Measurements from ENCODE around the gene PIP5K1A. TPM values are rescaled to one million over a fixed set of nuclear protein-coding genes. Genes with fewer than 3 reads are reported as not detected.
"Not testable (repeated sequence)": the region's sequence is repeated elsewhere in the genome, so short reads cannot be mapped to it uniquely, and the experiment has no call there.

PIP5K1A gene
- total RNA-seq, 1 experiment from 2014 or later = 69.9 TPM

DNA sequence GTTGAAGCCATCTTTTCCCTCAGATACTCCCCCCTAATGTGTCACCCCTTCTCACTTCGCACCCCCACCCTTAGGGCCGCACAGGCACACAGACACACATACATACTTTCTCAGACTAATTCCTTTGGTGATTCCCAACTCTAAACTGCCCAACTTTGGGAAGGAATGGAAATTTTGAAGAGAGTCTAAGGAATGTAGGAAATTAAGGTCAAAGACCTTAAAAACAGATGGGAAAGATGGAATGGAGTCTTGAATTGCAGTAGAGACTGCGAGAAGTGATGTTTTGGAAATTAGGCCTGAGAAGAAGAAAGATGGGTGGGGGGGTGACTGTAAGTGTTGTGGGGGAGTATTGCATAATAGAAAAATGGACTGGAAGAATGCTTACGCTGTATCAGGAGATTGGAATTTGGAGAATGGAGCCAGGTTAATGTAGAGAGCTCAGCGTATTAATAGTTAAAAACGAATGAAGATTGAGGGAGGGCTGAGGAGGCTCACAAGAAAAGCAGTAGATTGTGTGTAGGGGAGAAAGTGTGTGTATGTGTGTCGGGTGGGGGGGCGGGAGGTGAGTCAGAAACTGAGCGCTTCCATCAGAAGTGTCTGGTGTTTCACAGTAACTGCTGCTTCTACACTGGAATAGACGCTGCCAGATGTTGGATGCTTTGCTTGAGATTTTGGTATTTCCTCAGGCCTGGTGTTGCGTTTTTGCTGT is 1.7 kb downstream of the PIP5K1A start:
- H3K27me3 ChIP-seq (replicated peaks) = no peaks in the 10 kb centered on the region
- H3K4me1 ChIP-seq (replicated peaks) = peaks cover 20% of the 10 kb centered on the region
- peak; percentile 61 to 75 for DNase-seq (ENCODE audit: low read depth in 1 of 2, low spot score in 2 of 2)
- H3K36me3 ChIP-seq = peaks cover 43% of the 10 kb centered on the region
- no peaks in the 10 kb centered on the region for H3K9me3 ChIP-seq (replicated peaks)
- H3K27ac ChIP-seq = peak overlapping the region; percentile 74
- H3K4me3 ChIP-seq = peak overlapping the region; percentile 64

DNA sequence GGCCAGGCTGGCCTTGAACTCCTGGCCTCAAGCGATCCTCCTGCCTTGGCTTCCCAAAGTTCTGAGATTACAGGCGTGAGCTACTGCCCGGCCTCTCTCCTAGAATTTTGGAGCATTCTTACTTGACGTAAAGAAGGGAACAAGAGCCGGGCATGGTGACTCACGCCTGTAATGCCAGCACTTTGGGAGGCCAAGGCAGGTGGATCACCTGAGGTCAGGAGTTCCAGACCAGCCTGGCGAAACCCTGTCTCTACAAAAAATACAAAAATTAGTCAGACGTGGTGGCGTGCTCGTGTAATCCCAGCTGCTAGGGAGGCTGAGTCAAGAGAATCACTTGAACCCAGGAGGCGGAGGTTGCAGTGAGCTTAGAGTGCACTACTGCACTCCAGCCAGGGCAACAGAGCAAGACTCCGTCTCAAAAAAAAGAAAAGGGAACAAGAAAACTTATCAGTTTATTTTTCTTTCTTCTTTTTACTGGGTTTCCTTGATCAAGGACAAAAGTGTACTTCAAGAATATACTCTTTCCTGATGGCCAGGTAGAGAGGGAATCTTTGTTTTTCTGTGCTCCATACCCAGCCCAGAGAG is 7.1 kb downstream of the PIP5K1A start:
- H3K4me1 ChIP-seq (replicated peaks); H3K27ac ChIP-seq; H3K4me3 ChIP-seq; DNase-seq (ENCODE audit: low read depth in 1 of 2, low spot score in 2 of 2); H3K27me3 ChIP-seq (replicated peaks); H3K9me3 ChIP-seq (replicated peaks): not testable (repeated sequence)
- peaks cover 90% of the 10 kb centered on the region for H3K36me3 ChIP-seq

DNA sequence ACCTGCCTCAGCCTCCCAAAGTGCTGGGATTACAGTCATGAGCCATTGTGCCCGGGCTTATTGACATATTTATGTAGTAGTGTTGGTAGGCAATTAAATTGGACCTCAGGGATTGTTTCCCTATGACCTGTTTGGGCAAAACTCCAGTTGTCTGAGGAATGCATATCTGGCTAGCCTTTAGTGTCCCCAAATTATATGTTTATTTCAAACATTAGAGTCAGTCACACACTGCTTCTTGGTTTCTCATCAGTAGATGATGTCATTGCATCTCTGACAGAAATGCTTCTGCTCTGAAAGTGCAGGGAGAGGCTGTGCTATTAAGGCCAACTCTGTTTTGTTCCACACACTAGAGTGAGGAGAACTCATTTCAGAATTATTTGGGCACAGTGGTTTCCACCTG is 12.5 kb downstream of the PIP5K1A start:
- H3K36me3 ChIP-seq = peaks cover 86% of the 10 kb centered on the region
- no peaks in the 10 kb centered on the region for H3K4me1 ChIP-seq (replicated peaks)
- H3K27me3 ChIP-seq (replicated peaks) = no peaks in the 10 kb centered on the region
- DNase-seq (ENCODE audit: low read depth in 1 of 2, low spot score in 2 of 2) = no peak
- no peaks in the 10 kb centered on the region for H3K9me3 ChIP-seq (replicated peaks)
- no peak overlapping the region for H3K4me3 ChIP-seq
- no peak overlapping the region for H3K27ac ChIP-seq

DNA sequence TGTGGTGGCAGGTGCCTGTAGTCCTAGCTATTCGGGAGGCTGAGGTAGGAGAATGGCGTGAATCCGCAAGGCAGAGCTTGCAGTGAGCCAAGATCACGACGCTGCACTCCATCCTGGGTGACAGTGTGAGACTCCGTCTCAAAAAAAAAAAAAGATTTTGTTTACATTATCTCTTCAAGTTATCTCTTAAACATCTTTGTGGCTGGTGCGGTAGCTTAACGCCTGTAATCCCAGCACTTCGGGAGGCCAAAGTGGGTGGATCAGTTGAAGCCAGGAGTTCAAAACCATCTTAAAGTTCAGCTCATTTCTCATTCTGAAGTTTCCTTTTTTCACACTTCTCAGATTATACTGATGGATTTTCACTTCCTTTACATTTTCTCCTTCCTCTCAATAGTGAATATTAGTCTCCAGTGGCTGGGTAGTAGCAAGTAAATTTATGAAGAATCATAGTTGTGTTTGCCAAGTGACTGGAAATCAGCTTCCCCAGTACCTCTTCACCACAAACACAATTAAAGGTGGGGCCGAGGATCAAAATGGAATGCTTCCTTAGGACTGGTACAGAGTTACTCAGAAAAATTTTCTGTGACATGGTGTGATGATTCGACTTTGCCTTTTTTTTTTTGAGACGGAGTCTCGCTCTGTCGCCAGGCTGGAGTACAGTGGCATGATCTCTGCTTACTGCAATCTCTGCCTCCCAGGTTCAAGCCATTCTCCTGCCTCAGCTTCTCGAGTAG is 13.8 kb downstream of the PIP5K1A start:
- Histone ChIP-seq H3K27ac (no peak overlapping the region), H3K4me1 (replicated peaks) (no peaks in the 10 kb centered on the region), H3K9me3 (replicated peaks) (no peaks in the 10 kb centered on the region), H3K4me3 (no peak overlapping the region), H3K27me3 (replicated peaks) (no peaks in the 10 kb centered on the region), H3K36me3 (peaks cover 81% of the 10 kb centered on the region)
- DNase-seq (ENCODE audit: low read depth in 1 of 2, low spot score in 2 of 2) = no peak

DNA sequence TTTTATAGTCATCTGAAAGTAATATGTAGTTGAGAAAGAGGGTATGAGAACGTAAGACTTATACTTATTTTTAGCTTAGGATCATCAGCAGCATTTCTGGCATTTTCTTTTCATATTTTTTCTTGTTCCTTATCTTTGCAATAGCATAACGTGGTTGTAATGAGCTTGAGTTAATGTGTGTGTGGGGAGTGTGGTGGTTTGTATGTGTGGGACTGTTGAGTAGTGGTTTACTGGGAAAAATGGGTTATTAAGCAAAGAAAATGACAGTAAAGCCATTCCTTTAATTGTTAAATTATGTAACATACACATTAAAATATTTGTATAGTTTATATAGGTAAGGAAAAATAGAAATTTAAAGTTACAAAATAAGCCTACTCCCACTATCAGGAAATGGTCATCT is 15.2 kb downstream of the PIP5K1A start:
- DNase-seq (ENCODE audit: low read depth in 1 of 2, low spot score in 2 of 2) = no peak
- Histone ChIP-seq H3K36me3 (peaks cover 83% of the 10 kb centered on the region), H3K4me3 (no peak overlapping the region), H3K27ac (no peak overlapping the region), H3K27me3 (replicated peaks) (no peaks in the 10 kb centered on the region), H3K9me3 (replicated peaks) (no peaks in the 10 kb centered on the region), H3K4me1 (replicated peaks) (no peaks in the 10 kb centered on the region)

DNA sequence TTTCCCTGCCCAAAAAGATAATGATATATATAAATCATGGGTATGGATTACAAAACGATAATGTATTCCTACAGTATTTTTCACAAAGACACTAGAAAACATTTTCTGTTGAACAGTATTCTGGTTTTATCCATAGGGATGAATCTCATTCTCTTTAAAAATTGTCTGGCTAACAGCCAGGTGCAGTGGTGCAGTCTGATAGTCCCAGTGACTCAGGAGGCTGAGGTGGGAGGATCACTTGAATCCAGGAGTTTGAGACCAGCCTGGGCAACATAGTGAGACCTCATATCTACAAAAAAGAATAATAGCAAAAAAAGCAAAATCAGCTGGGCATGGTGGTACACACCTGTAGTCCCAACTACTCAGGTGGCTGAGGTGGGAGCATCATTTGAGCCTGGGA is 23.3 kb downstream of the PIP5K1A start:
- Histone ChIP-seq H3K9me3 (replicated peaks) (no peaks in the 10 kb centered on the region), H3K4me3 (no peak overlapping the region), H3K4me1 (replicated peaks) (no peaks in the 10 kb centered on the region), H3K36me3 (peaks cover 81% of the 10 kb centered on the region), H3K27me3 (replicated peaks) (no peaks in the 10 kb centered on the region), H3K27ac (no peak overlapping the region)
- DNase-seq (ENCODE audit: low read depth in 1 of 2, low spot score in 2 of 2) = no peak

DNA sequence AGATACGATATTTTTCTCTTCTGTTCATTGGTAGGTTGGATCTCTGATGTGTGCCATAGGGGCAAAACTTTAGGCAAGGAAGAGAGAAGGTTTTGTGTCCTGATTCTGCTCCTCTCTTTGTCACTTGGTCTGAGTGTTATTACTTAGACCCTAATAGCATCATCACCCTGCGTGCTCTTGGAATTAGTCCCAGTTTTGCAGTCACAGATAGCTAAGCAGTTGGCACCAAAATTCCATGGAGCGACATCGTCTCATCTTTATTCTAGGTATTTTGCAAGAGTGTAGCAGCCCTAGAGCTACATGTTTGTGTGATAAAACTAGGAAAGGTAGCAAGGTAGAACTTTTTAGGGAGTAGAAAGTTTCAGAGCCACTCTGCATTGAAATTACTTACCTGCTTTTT is 23.8 kb downstream of the PIP5K1A start:
- Histone ChIP-seq H3K4me3 (no peak overlapping the region), H3K4me1 (replicated peaks) (no peaks in the 10 kb centered on the region), H3K27me3 (replicated peaks) (no peaks in the 10 kb centered on the region), H3K27ac (no peak overlapping the region), H3K36me3 (peaks cover 84% of the 10 kb centered on the region), H3K9me3 (replicated peaks) (no peaks in the 10 kb centered on the region)
- no peak for DNase-seq (ENCODE audit: low read depth in 1 of 2, low spot score in 2 of 2)

DNA sequence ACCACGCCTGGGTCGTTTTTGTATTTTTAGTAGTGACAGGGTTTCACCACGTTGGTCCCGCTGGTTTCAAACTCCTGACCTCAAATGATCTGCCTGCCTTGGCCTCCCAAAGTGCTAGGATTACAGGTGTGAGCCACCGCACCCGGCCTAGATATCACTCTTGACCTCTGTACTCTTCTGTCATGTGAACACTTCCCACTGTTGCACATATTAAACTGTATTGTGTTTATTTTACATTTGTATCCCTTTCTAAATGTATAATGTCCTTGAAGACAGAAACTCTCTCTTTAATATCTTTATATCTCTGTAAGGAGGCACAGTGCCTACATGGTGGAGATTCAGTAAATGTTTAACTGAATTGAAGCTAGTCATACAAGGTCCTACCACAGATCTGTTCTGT is 36.9 kb downstream of the PIP5K1A start:
- peaks cover 100% of the 10 kb centered on the region for H3K36me3 ChIP-seq
- H3K27ac ChIP-seq = no peak overlapping the region

DNA sequence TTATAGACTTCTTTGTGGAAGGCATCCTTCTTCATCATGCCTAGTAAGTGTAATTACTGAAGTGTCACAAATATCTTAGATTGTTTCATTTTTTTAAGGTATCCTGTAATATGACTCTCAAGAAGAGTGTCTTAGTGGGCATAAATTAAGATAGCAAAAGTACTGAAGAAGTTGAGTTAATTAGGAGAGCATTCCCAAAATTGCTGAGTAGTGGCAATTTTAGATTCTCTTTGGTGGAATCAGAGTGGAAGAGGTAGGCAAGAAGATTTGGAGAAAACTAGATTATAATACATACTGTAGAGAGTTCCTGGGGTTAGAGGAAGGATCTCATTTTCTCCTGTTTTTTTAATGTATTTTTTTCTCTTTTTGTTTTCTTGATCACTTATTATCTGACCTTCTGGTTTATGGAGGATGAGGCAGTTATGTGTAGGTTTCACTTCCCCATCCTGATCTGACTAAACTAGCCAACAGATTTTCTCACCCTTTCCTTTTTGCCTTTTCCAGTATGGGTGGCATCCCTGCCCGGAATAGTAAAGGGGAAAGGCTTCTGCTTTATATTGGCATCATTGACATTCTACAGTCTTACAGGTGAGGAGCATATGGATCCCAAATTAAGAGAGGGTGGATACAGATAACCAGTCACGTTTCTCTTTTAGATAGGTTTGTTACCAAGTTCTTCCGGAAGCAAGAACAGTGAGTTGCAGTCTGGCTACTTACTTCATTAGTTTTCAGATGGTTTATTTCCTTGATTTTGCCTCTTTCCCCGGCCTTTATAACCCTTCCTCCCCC is 39.5 kb downstream of the PIP5K1A start:
- Histone ChIP-seq H3K36me3 (peaks cover 100% of the 10 kb centered on the region), H3K4me3 (no peak overlapping the region), H3K4me1 (replicated peaks) (peaks cover 3% of the 10 kb centered on the region), H3K9me3 (replicated peaks) (no peaks in the 10 kb centered on the region), H3K27me3 (replicated peaks) (no peaks in the 10 kb centered on the region), H3K27ac (no peak overlapping the region)
- no peak for DNase-seq (ENCODE audit: low read depth in 1 of 2, low spot score in 2 of 2)

More for the DNA sequence above, 36.9 kb downstream of the PIP5K1A start:
- no peak for DNase-seq (ENCODE audit: low read depth in 1 of 2, low spot score in 2 of 2)
- Histone ChIP-seq H3K9me3 (replicated peaks) (no peaks in the 10 kb centered on the region), H3K27me3 (replicated peaks) (no peaks in the 10 kb centered on the region), H3K4me1 (replicated peaks) (peaks cover 3% of the 10 kb centered on the region), H3K4me3 (no peak overlapping the region)

DNA sequence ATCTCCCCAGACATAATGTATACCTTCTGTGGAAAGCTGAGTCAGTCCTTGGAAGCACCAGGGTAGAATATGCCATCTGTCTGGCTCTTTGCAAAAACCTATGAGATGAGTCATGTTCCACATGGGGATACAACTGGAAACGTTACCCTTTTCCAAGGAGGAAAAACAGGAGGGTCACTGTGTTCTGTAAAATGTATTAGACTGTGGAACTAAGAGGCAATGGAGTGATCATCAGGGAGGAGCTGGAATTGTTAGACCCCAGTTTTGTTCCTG is 40.1 kb downstream of the PIP5K1A start:
- H3K4me3 ChIP-seq = no peak overlapping the region
- H3K9me3 ChIP-seq (replicated peaks) = no peaks in the 10 kb centered on the region
- peaks cover 3% of the 10 kb centered on the region for H3K4me1 ChIP-seq (replicated peaks)
- peak in 1 of 2 experiments; percentile 23 for DNase-seq (ENCODE audit: low read depth in 1 of 2, low spot score in 2 of 2)
- no peak overlapping the region for H3K27ac ChIP-seq
- H3K27me3 ChIP-seq (replicated peaks) = no peaks in the 10 kb centered on the region
- peaks cover 100% of the 10 kb centered on the region for H3K36me3 ChIP-seq

DNA sequence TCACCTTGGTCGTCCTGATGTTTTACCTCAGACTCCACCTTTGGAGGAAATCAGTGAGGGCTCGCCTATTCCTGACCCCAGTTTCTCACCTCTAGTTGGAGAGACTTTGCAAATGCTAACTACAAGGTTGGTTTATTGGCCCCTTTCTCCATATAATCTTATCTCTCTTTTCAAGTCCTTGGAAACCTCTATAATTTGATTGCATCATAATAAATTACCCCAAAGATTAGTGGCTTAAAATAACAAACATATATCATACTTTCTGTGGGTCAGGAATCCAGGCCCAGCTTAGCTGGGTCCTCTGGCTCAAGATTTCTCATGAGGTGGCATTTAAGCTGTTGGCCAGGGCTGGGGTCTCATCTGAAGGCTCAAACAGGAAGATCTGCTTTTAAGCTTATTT is 44.1 kb downstream of the PIP5K1A start:
- DNase-seq (ENCODE audit: low read depth in 1 of 2, low spot score in 2 of 2) = no peak
- Histone ChIP-seq H3K36me3 (peaks cover 100% of the 10 kb centered on the region), H3K27me3 (replicated peaks) (no peaks in the 10 kb centered on the region), H3K27ac (no peak overlapping the region), H3K9me3 (replicated peaks) (no peaks in the 10 kb centered on the region), H3K4me1 (replicated peaks) (peaks cover 3% of the 10 kb centered on the region), H3K4me3 (no peak overlapping the region)

DNA sequence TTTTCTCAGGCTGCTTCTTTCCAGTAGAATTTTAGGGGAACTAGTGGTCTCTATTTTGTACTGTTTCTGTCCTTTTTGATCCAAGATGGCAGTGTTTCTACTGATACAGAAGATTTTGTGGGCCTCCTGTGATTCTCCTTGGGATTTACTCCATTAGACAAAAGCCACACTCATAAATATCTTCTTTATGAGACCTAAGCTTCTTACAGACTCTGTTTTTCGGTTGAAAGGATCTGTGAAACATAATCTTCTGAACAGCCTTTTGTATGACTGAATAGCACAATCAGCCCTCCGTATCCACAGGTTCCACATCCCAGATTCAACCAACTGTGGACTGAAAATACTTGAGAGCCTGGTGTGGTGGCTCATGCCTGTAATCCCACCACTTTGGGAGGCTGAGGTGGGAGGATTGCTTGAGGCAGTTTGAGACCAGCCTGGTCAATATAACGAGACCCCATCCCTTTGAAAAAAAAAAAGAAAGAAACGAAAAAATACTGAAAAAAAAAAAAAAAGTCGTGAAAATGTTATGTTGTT is 45.4 kb downstream of the PIP5K1A start:
- no peaks in the 10 kb centered on the region for H3K9me3 ChIP-seq (replicated peaks)
- no peaks in the 10 kb centered on the region for H3K4me1 ChIP-seq (replicated peaks)
- no peaks in the 10 kb centered on the region for H3K27me3 ChIP-seq (replicated peaks)
- H3K36me3 ChIP-seq = peaks cover 98% of the 10 kb centered on the region
- DNase-seq (ENCODE audit: low read depth in 1 of 2, low spot score in 2 of 2) = no peak
- no peak overlapping the region for H3K27ac ChIP-seq
- no peak overlapping the region for H3K4me3 ChIP-seq

DNA sequence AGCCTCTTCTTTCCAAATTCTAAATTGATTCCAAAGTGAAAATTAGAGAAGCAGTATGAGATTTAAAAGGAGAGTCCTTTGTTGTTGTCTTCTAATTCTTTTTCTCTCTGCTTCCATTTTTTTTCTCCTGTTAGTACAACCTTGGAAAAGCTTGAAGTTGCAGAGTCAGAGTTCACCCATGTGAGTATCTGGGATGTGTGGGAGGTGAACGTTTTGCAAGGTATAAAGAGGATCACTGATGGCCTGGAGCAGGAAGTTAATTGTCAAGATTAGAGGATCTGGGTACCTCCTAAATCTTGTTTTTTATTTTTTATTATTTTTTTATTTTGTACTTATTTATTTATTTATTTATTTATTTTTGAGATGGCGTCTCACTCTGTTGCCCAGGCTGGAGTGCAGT is 48.4 kb downstream of the PIP5K1A start:
- no peaks in the 10 kb centered on the region for H3K9me3 ChIP-seq (replicated peaks)
- DNase-seq (ENCODE audit: low read depth in 1 of 2, low spot score in 2 of 2) = no peak
- H3K27me3 ChIP-seq (replicated peaks) = no peaks in the 10 kb centered on the region
- H3K4me3 ChIP-seq = no peak overlapping the region
- H3K4me1 ChIP-seq (replicated peaks) = no peaks in the 10 kb centered on the region
- H3K36me3 ChIP-seq = peaks cover 85% of the 10 kb centered on the region
- no peak overlapping the region for H3K27ac ChIP-seq
